Measurements from ENCODE around the gene TULP4. TPM values are rescaled to one million over a fixed set of nuclear protein-coding genes. Genes with fewer than 3 reads are reported as not detected.
"Not testable (repeated sequence)": the region's sequence is repeated elsewhere in the genome, so short reads cannot be mapped to it uniquely, and the experiment has no call there.

Gene TULP4
- total RNA-seq, 1 donor from 2014 or later = 86.1 TPM

DNA sequence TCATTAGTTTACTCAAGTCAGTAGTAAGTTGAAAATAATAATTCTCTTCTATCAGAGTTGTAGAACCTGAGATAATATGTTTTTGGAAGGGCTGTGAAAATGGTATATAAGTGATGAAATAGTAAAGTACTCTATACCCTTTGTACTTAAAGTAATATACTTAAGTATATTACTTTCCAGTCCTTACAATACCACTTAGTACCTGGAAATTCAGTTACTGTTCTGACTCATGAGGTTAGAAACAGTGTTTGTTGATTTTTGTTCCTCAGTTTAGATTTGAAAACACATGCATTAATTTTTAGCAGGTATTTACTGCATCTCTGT, 10.1 kb downstream of the TULP4 start:
- DNase-seq (ENCODE audit: low spot score) (no peak), ATAC-seq (no peak)

GRCh38 chr6:158322724-158323560, 10.7 kb downstream of the TULP4 start:
- DNase-seq (ENCODE audit: low spot score) = no peak
- intact Hi-C loops (cut with DNase I) = no loop called here
- ATAC-seq = no peak

More for the DNA sequence above, 10.1 kb downstream of the TULP4 start:
- intact Hi-C loops (cut with DNase I) = no loop called here

- DNase-seq (ENCODE audit: low spot score) (no peak), ATAC-seq (no peak)
- intact Hi-C loops (cut with DNase I) = no loop called here
Measured at GRCh38 chr6:158323561-158323958, 11.3 kb downstream of the TULP4 start.

GRCh38 chr6:158324136-158324535, 11.9 kb downstream of the TULP4 start:
- ATAC-seq (no peak), DNase-seq (ENCODE audit: low spot score) (no peak)
- intact Hi-C loops (cut with DNase I) = no loop called here

DNA sequence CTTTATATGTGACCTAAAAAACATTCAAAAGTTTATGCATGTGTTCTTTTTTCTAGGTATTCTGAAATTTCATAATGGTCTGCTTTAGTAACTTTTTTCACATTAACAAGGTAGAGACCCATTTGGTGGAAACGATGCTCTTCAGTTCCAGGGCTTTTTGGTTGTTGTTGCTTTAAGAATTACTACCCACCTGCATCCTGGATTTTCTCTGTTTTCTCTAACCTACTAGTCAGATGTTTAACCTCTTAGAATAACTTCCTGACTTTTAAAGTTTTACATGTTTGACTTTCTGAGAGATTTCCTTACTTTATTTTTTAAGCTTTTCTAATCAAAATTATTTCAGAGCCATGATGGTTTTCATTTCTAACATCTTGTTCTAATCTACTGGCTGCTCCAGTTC, 14.9 kb downstream of the TULP4 start:
- DNase-seq (ENCODE audit: low spot score) = no peak
- ATAC-seq = no peak
- intact Hi-C loops (cut with DNase I) = no loop called here

DNA sequence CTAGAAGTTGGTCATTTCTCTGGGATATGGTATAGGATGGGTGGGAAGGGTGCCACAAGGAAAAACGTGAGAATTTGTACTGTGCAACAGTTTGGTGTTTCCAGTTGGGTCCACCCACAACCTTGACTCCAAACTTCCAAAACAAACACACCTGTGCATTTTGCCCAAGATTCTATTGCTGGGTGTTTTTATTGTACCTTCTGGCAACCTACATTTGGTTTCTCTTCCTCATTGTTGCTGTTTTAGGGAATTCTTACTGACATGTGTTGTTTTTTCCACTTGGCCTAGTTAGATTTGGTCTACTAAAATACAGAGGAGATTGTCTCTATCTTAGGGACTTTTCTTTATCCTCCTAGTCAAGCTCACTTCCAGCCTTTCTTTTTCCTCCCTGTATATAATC, 16.7 kb downstream of the TULP4 start:
- intact Hi-C loops (cut with DNase I) = no loop called here
- DNase-seq (ENCODE audit: low spot score) (no peak), ATAC-seq (no peak)

DNA sequence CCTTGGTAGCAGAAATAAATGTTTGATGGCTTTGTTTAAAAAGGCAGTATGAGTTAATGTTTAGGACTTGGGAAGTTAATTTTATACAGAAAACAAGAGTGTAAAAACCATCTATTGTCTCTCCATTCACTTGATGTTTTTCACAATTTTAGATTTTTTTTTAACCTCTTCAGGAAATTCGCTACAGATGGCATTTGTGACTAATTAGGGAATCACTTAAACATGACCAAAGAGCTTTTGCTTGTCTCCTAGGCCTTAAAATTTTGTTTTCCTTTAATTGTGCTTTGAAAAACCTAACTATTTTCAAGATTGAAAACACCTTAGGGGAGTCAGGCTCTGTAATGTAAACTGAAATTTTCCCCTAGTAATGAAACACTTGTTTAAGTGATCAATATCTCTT, 17.3 kb downstream of the TULP4 start:
- intact Hi-C loops (cut with DNase I) = no loop called here
- DNase-seq (ENCODE audit: low spot score) = no peak
- no peak for ATAC-seq

GRCh38 chr6:158330016-158330415, 17.8 kb downstream of the TULP4 start:
- DNase-seq (ENCODE audit: low spot score) (no peak), ATAC-seq (no peak)
- intact Hi-C loops (cut with DNase I) = no loop called here

- no peak for ATAC-seq
- intact Hi-C loops (cut with DNase I) = no loop called here
Measured at GRCh38 chr6:158332237-158332636, 20.0 kb downstream of the TULP4 start.

GRCh38 chr6:158333094-158333493, 20.8 kb downstream of the TULP4 start:
- ATAC-seq (no peak), DNase-seq (ENCODE audit: low spot score) (no peak)
- intact Hi-C loops (cut with DNase I) = no loop called here

More at GRCh38 chr6:158332237-158332636, 20.0 kb downstream of the TULP4 start:
- no peak for DNase-seq (ENCODE audit: low spot score)

- intact Hi-C loops (cut with DNase I) = no loop called here
- DNase-seq (ENCODE audit: low spot score) (no peak), ATAC-seq (no peak)
Measured at GRCh38 chr6:158334534-158334933, 22.3 kb downstream of the TULP4 start.

DNA sequence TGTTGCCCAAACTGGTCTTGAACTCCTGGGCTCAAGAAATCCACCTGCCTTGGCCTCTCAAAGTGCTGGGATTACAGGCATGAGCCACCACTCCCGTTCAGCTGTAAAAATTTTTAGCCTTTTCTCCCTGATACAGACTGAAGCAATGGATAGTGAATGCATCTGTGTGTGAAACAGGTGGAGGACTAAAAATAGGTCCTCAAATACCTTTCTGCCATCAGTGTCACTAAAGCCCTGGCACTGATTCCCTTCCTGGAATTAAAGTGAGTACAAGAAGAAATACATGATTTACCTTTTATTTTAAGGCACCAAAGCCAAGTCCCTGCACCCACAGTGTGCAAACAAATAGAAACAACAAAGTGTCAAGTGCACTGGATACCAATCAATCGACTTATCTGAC, 25.1 kb downstream of the TULP4 start:
- intact Hi-C loops (cut with DNase I) = no loop called here
- ATAC-seq (no peak), DNase-seq (ENCODE audit: low spot score) (no peak)

- DNase-seq (ENCODE audit: low spot score) = no peak
- intact Hi-C loops (cut with DNase I) = no loop called here
- ATAC-seq = no peak
Measured at GRCh38 chr6:158338311-158339112, 26.2 kb downstream of the TULP4 start.

GRCh38 chr6:158339197-158339596, 26.9 kb downstream of the TULP4 start:
- DNase-seq (ENCODE audit: low spot score); ATAC-seq; intact Hi-C loops (cut with DNase I): not testable (repeated sequence)

GRCh38 chr6:158340252-158340651, 28.0 kb downstream of the TULP4 start:
- DNase-seq (ENCODE audit: low spot score) (no peak), ATAC-seq (no peak)
- intact Hi-C loops (cut with DNase I) = no loop called here

GRCh38 chr6:158344534-158344933, 32.3 kb downstream of the TULP4 start:
- DNase-seq (ENCODE audit: low spot score) (no peak), ATAC-seq (no peak)
- intact Hi-C loops (cut with DNase I) = no loop called here

- DNase-seq (ENCODE audit: low spot score); intact Hi-C loops (cut with DNase I); ATAC-seq: not testable (repeated sequence)
Measured at GRCh38 chr6:158345444-158345843, 33.2 kb downstream of the TULP4 start.

DNA sequence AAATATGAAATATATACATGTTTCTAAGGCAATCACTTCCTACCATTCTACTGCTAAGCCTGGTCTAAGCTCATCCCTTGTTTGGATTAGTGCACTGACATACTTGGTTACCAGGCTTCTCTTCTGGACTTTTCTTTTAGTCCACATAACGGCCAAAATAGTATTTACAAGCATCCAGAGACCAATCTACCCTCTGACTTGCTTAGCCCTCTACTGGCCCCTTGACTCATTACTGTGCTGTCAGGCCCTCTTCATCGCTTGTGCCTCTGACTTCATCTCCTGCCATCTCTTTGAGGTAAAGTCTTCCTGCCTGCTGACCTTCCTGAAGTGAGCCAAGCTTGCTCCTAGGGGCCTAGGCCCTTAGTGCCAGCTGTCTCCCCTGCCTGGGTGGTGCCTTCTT, 35.1 kb downstream of the TULP4 start:
- ATAC-seq = no peak
- DNase-seq (ENCODE audit: low spot score) = no peak
- intact Hi-C loops (cut with DNase I) = no loop called here

GRCh38 chr6:158348737-158349504, 36.7 kb downstream of the TULP4 start:
- intact Hi-C loops (cut with DNase I); DNase-seq (ENCODE audit: low spot score); ATAC-seq: not testable (repeated sequence)
